GM23338 (cell line): Measurements from ENCODE around the gene ATP9B. TPM values are rescaled to one million over a fixed set of nuclear protein-coding genes. Genes with fewer than 3 reads are reported as not detected.

ENCODE experiments used
- ATAC-seq: fragments of 200-7000 bp; cut with Tn5 transposase; 3 replicates; pipeline ENCODE4 v1.9.1; 2020
- DNase-seq: peaks from one replicate; pipeline ENCODE4 v3.0.0-alpha.2; 2015; ENCODE audit warnings: low spot score
- H2AFZ ChIP-seq: fragments of 200-600 bp; sonication (generic); 2 replicates; pipeline ENCODE4 v1.8.0; 2016; ENCODE audit warnings: antibody characterized with exemption, mild to moderate bottlenecking, moderate library complexity
- H3F3A ChIP-seq: fragments of 200-600 bp; sonication (generic); replicated peaks from 2 replicates; pipeline ENCODE4 v1.8.0; 2017; ENCODE audit warnings: antibody characterized with exemption, mixed run types, low read depth
- H3K27ac ChIP-seq: fragments of 200-600 bp; sonication (generic); 2 replicates; pipeline ENCODE4 v1.6.1; 2016; ENCODE audit warnings: low read depth
- H3K27me3 ChIP-seq: fragments of 200-600 bp; sonication (generic); 2 replicates; pipeline ENCODE4 v1.8.0; 2016; ENCODE audit warnings: mild to moderate bottlenecking, mixed run types, moderate library complexity; ENCODE audit not compliant: insufficient read depth
- H3K36me3 ChIP-seq: fragments of 200-600 bp; sonication (generic); 2 replicates; pipeline ENCODE4 v1.8.0; 2016; ENCODE audit warnings: mild to moderate bottlenecking; ENCODE audit not compliant: insufficient read depth
- H3K4me1 ChIP-seq: fragments of 200-600 bp; sonication (generic); 2 replicates; pipeline ENCODE4 v1.8.0; 2016; ENCODE audit warnings: mild to moderate bottlenecking, moderate library complexity; ENCODE audit not compliant: insufficient read depth
- H3K4me2 ChIP-seq: fragments of 200-600 bp; sonication (generic); 2 replicates; pipeline ENCODE4 v1.7.1; 2017; ENCODE audit warnings: mixed run types
- H3K4me3 ChIP-seq: fragments of 200-600 bp; sonication (generic); 2 replicates; pipeline ENCODE4 v1.6.1; 2016; ENCODE audit warnings: mixed run types
- H3K79me2 ChIP-seq: fragments of 200-600 bp; sonication (generic); replicated peaks from 2 replicates; pipeline ENCODE4 v1.8.0; 2017; ENCODE audit warnings: mild to moderate bottlenecking; ENCODE audit not compliant: insufficient read depth
- H3K9me2 ChIP-seq: fragments of 200-600 bp; sonication (generic); 2 replicates; pipeline ENCODE4 v1.8.0; 2017; ENCODE audit not compliant: insufficient read depth
- H4K20me1 ChIP-seq: fragments of 200-600 bp; sonication (generic); replicated peaks from 2 replicates; pipeline ENCODE4 v1.8.0; 2017; ENCODE audit warnings: mild to moderate bottlenecking; ENCODE audit not compliant: insufficient read depth
- H3K27ac Mint-ChIP-seq: 2 replicates; pipeline ENCODE4 v1.8.0; 2020; ENCODE audit warnings: inconsistent platforms, mild to moderate bottlenecking, moderate library complexity, mixed read lengths
- H3K27me3 Mint-ChIP-seq: 3 replicates; pipeline ENCODE4 v1.8.0; 2022; ENCODE audit warnings: low read depth, mild to moderate bottlenecking, moderate library complexity, mixed read lengths, inconsistent platforms; ENCODE audit not compliant: insufficient read depth, poor library complexity
- H3K36me3 Mint-ChIP-seq: 3 replicates; pipeline ENCODE4 v1.8.0; 2021; ENCODE audit warnings: low read depth, mild to moderate bottlenecking, inconsistent platforms, moderate library complexity, mixed read lengths
- H3K4me1 Mint-ChIP-seq: 3 replicates; pipeline ENCODE4 v1.8.0; 2020; ENCODE audit warnings: mild to moderate bottlenecking, inconsistent platforms, mixed read lengths
- H3K4me3 Mint-ChIP-seq: 3 replicates; pipeline ENCODE4 v1.8.0; 2021; ENCODE audit warnings: moderate library complexity, mild to moderate bottlenecking, inconsistent platforms, mixed read lengths
- H3K9me3 Mint-ChIP-seq: 3 replicates; pipeline ENCODE4 v1.8.0; 2020; ENCODE audit warnings: moderate library complexity, mild to moderate bottlenecking, inconsistent platforms, mixed read lengths
- CREB1 ChIP-seq: fragments of 250-450 bp; sonication (Bioruptor Pico); IDR thresholded peaks from 2 replicates; pipeline ENCODE4 v1.5.0; 2020; ENCODE audit warnings: low read depth, mild to moderate bottlenecking, moderate library complexity
- EZH2 ChIP-seq: fragments of 200-600 bp; sonication (generic); IDR thresholded peaks from one replicate; pipeline ENCODE4 v1.8.0; 2017; ENCODE audit warnings: antibody characterized with exemption, mild to moderate bottlenecking, low read depth; ENCODE audit not compliant: unreplicated experiment
- EZH2phosphoT487 ChIP-seq: fragments of 200-600 bp; sonication (generic); IDR thresholded peaks from one replicate; pipeline ENCODE4 v1.8.1; 2018; ENCODE audit warnings: antibody characterized with exemption; ENCODE audit not compliant: unreplicated experiment
- JUNB ChIP-seq: IDR thresholded peaks from one replicate; pipeline ENCODE4 v1.6.1; 2016; ENCODE audit warnings: antibody characterized with exemption; ENCODE audit not compliant: unreplicated experiment
- NANOG ChIP-seq: IDR thresholded peaks from 2 replicates; pipeline ENCODE4 v1.6.1; 2016; ENCODE audit warnings: antibody characterized with exemption, borderline replicate concordance
- POLR2AphosphoS5 ChIP-seq: IDR thresholded peaks from 2 replicates; pipeline ENCODE4 v1.6.1; 2016; ENCODE audit warnings: antibody characterized with exemption, low read depth
- STAT1 ChIP-seq: IDR thresholded peaks from one replicate; pipeline ENCODE4 v1.6.1; 2016; ENCODE audit warnings: antibody characterized with exemption; ENCODE audit not compliant: unreplicated experiment
- ZNF114 ChIP-seq: fragments of 250-450 bp; sonication (Bioruptor Pico); IDR thresholded peaks from 2 replicates; pipeline ENCODE4 v1.5.0; 2020; ENCODE audit warnings: mild to moderate bottlenecking, moderate library complexity
- ZNF331 ChIP-seq: fragments of 250-450 bp; sonication (Bioruptor Pico); IDR thresholded peaks from 2 replicates; pipeline ENCODE4 v1.5.0; 2020; ENCODE audit warnings: low read depth, mild to moderate bottlenecking, moderate library complexity
- polyA plus RNA-seq: library from polyadenylated mRNA; unstranded; fragments of >200 nt; fragmentation: Nextera tagmentation; extraction: Ambion mirVana; gene quantifications from 2 replicates; pipeline ENCODE4 v1.2.1, GENCODE V29; 2016
- total RNA-seq: library from RNA; depleted of rRNA; stranded (reverse); fragments of >200 nt; shearing (Covaris generic); gene quantifications from 2 replicates; pipeline ENCODE4 v1.2.3, GENCODE V29; 2014
- TF ChIP-seq, protein P1 (sequence below): IDR thresholded peaks from one replicate; pipeline ENCODE4 v1.6.1; 2018; ENCODE audit warnings: antibody characterized with exemption; ENCODE audit not compliant: unreplicated experiment
- TF ChIP-seq, protein P2 (sequence below): fragments of 250-450 bp; sonication (Bioruptor Pico); IDR thresholded peaks from 2 replicates; pipeline ENCODE4 v1.5.0; 2020; ENCODE audit warnings: mild to moderate bottlenecking, moderate library complexity
- TF ChIP-seq, protein P3 (sequence below), 2 experiments: fragments of 200-600 bp in 1 of 2; sonication (generic) in 1 of 2; conservative IDR thresholded peaks; 2 replicates each; pipeline versions ENCODE4 v1.5.1 to v1.6.1; 2016 to 2017; ENCODE audit warnings: antibody characterized with exemption in 2 of 2, low read depth in 2 of 2, mild to moderate bottlenecking in 2 of 2, moderate library complexity in 1 of 2

The ATP9B gene
- total and polyA plus RNA-seq, 2 experiments from 2014 or later: 14.2 to 25.6 TPM

DNA sequence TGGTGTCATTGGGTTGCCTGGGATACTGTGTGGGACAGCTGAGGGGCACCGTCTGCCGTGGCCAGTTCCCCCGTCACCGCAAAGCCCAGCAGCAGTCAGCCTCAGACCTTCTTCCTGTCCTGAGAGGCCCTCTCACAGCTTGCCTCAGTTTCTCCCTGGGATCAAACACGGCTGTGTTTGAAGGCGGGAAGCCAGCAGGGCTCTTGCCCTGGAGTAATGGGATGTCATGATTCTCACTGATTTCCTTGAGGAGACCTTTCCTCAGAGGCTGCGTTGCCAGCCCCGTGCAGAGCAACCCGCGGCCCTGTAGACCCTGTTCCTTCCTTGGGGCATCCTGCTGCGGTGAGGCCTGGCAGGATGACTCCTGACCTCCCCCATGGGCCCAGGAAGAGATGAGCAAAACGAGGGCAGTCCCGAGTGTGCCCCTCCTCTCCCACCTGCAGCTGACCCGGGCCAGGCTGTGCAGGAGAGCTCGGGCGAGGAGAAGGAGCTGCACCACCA lies 312.7 kb downstream of the ATP9B start (continued):
- TF ChIP-seq, protein P1, sequence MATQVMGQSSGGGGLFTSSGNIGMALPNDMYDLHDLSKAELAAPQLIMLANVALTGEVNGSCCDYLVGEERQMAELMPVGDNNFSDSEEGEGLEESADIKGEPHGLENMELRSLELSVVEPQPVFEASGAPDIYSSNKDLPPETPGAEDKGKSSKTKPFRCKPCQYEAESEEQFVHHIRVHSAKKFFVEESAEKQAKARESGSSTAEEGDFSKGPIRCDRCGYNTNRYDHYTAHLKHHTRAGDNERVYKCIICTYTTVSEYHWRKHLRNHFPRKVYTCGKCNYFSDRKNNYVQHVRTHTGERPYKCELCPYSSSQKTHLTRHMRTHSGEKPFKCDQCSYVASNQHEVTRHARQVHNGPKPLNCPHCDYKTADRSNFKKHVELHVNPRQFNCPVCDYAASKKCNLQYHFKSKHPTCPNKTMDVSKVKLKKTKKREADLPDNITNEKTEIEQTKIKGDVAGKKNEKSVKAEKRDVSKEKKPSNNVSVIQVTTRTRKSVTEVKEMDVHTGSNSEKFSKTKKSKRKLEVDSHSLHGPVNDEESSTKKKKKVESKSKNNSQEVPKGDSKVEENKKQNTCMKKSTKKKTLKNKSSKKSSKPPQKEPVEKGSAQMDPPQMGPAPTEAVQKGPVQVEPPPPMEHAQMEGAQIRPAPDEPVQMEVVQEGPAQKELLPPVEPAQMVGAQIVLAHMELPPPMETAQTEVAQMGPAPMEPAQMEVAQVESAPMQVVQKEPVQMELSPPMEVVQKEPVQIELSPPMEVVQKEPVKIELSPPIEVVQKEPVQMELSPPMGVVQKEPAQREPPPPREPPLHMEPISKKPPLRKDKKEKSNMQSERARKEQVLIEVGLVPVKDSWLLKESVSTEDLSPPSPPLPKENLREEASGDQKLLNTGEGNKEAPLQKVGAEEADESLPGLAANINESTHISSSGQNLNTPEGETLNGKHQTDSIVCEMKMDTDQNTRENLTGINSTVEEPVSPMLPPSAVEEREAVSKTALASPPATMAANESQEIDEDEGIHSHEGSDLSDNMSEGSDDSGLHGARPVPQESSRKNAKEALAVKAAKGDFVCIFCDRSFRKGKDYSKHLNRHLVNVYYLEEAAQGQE: no peak
- TF ChIP-seq EZH2: no peak
- TF ChIP-seq STAT1: no peak
- TF ChIP-seq EZH2phosphoT487: no peak
- no peak for TF ChIP-seq NANOG
- TF ChIP-seq JUNB: no peak

DNA sequence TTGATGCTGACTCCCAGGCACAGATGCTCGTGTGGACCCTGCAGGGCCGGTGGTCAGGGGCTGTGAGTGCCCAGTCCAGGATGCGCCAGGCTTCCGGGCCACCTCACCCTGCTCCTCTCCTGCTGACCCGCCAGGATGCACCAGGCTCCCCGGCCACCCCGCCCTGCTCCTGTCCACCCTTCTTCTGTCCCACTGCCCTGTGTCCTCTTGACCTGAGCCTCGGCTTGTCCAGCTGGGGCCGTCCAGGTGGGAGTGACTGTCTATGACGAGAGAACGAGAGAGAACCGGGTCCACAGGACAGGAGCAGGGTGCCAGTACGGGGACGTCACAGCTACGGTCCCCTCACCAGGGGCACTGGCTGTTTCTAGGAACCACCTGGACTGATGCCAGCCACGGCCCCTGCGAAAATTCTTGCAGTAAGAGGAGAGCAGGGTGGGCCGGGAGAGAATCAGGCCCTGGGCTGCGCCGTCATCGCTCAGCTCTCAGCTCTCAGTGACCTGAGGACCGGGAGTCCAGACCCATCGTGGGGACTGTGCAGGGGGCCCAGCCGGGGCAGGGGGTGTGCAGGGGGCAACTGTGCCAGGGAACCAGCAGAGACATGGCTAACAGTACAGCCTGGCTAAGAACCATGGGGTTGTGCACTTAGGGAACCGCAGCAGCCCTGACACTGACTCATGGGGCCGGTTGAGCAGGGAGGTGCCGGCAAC lies 313.6 kb downstream of the ATP9B start:
- Histone ChIP-seq H3K4me3 (no peak overlapping the region), H3K36me3 (no peaks in the 10 kb centered on the region), H3K4me2 (no peak overlapping the region), H3F3A (0 out of 2 replicates have a peak, but pooled peaks cover 5% of the 10 kb centered on the region), H3K9me2 (no peaks in the 10 kb centered on the region), H3K79me2 (no peaks in the 10 kb centered on the region), H3K27me3 (no peaks in the 10 kb centered on the region), H4K20me1 (no peaks in the 10 kb centered on the region), H3K4me1 (no peaks in the 10 kb centered on the region), H3K27ac (no peak overlapping the region), H2AFZ (no peak overlapping the region)
- Mint-ChIP-seq H3K27ac (no peak overlapping the region), H3K27me3 (peaks cover 14% of the 10 kb centered on the region), H3K4me3 (no peak overlapping the region), H3K9me3 (no peaks in the 10 kb centered on the region), H3K4me1 (peaks cover 21% of the 10 kb centered on the region), H3K36me3 (no peaks in the 10 kb centered on the region)
- DNase-seq: no peak
- ATAC-seq: no peak
- no peak for TF ChIP-seq JUNB
- TF ChIP-seq POLR2AphosphoS5: no peak
- TF ChIP-seq ZNF331: no peak
- TF ChIP-seq, protein P2, sequence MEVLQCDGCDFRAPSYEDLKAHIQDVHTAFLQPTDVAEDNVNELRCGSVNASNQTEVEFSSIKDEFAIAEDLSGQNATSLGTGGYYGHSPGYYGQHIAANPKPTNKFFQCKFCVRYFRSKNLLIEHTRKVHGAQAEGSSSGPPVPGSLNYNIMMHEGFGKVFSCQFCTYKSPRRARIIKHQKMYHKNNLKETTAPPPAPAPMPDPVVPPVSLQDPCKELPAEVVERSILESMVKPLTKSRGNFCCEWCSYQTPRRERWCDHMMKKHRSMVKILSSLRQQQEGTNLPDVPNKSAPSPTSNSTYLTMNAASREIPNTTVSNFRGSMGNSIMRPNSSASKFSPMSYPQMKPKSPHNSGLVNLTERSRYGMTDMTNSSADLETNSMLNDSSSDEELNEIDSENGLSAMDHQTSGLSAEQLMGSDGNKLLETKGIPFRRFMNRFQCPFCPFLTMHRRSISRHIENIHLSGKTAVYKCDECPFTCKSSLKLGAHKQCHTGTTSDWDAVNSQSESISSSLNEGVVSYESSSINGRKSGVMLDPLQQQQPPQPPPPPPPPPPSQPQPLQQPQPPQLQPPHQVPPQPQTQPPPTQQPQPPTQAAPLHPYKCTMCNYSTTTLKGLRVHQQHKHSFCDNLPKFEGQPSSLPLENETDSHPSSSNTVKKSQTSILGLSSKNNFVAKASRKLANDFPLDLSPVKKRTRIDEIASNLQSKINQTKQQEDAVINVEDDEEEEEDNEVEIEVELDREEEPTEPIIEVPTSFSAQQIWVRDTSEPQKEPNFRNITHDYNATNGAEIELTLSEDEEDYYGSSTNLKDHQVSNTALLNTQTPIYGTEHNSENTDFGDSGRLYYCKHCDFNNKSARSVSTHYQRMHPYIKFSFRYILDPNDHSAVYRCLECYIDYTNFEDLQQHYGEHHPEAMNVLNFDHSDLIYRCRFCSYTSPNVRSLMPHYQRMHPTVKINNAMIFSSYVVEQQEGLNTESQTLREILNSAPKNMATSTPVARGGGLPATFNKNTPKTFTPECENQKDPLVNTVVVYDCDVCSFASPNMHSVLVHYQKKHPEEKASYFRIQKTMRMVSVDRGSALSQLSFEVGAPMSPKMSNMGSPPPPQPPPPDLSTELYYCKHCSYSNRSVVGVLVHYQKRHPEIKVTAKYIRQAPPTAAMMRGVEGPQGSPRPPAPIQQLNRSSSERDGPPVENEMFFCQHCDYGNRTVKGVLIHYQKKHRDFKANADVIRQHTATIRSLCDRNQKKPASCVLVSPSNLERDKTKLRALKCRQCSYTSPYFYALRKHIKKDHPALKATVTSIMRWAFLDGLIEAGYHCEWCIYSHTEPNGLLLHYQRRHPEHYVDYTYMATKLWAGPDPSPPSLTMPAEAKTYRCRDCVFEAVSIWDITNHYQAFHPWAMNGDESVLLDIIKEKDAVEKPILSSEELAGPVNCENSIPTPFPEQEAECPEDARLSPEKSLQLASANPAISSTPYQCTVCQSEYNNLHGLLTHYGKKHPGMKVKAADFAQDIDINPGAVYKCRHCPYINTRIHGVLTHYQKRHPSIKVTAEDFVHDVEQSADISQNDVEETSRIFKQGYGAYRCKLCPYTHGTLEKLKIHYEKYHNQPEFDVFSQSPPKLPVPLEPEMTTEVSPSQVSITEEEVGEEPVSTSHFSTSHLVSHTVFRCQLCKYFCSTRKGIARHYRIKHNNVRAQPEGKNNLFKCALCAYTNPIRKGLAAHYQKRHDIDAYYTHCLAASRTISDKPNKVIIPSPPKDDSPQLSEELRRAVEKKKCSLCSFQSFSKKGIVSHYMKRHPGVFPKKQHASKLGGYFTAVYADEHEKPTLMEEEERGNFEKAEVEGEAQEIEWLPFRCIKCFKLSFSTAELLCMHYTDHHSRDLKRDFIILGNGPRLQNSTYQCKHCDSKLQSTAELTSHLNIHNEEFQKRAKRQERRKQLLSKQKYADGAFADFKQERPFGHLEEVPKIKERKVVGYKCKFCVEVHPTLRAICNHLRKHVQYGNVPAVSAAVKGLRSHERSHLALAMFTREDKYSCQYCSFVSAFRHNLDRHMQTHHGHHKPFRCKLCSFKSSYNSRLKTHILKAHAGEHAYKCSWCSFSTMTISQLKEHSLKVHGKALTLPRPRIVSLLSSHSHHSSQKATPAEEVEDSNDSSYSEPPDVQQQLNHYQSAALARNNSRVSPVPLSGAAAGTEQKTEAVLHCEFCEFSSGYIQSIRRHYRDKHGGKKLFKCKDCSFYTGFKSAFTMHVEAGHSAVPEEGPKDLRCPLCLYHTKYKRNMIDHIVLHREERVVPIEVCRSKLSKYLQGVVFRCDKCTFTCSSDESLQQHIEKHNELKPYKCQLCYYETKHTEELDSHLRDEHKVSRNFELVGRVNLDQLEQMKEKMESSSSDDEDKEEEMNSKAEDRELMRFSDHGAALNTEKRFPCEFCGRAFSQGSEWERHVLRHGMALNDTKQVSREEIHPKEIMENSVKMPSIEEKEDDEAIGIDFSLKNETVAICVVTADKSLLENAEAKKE: no peak
- TF ChIP-seq, protein P3, sequence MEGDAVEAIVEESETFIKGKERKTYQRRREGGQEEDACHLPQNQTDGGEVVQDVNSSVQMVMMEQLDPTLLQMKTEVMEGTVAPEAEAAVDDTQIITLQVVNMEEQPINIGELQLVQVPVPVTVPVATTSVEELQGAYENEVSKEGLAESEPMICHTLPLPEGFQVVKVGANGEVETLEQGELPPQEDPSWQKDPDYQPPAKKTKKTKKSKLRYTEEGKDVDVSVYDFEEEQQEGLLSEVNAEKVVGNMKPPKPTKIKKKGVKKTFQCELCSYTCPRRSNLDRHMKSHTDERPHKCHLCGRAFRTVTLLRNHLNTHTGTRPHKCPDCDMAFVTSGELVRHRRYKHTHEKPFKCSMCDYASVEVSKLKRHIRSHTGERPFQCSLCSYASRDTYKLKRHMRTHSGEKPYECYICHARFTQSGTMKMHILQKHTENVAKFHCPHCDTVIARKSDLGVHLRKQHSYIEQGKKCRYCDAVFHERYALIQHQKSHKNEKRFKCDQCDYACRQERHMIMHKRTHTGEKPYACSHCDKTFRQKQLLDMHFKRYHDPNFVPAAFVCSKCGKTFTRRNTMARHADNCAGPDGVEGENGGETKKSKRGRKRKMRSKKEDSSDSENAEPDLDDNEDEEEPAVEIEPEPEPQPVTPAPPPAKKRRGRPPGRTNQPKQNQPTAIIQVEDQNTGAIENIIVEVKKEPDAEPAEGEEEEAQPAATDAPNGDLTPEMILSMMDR (conservative IDR thresholded peaks at IDR 0.05; ENCODE audit: low read depth in 2 of 2): no peak
- no peak for TF ChIP-seq CREB1 (CRISPR knock-in tag)
- TF ChIP-seq EZH2phosphoT487: no peak
- TF ChIP-seq ZNF114 (CRISPR knock-in tag): no peak
